GM23248 (cell line): ENCODE measurements around the gene BCORL1. TPM values are rescaled to one million over a fixed set of nuclear protein-coding genes. Genes with fewer than 3 reads are reported as not detected.

Source experiments
- DNase-seq: peaks from one replicate; pipeline ENCODE4 v3.0.0-alpha.2; 2015
- H2AFZ ChIP-seq: fragments of 200-600 bp; sonication (generic); 2 replicates; pipeline ENCODE4 v1.6.1; 2016; ENCODE audit warnings: antibody characterized with exemption
- H3F3A ChIP-seq: fragments of 200-600 bp; sonication (generic); 2 replicates; pipeline ENCODE4 v1.6.1; 2016; ENCODE audit warnings: mild to moderate bottlenecking, antibody characterized with exemption, mixed run types; ENCODE audit not compliant: insufficient read depth
- H3K27ac ChIP-seq: fragments of 200-600 bp; sonication (generic); 2 replicates; pipeline ENCODE4 v1.5.1; 2016; ENCODE audit warnings: mild to moderate bottlenecking
- H3K27me3 ChIP-seq: fragments of 200-600 bp; sonication (generic); replicated peaks from 2 replicates; pipeline ENCODE4 v1.6.1; 2016; ENCODE audit warnings: mild to moderate bottlenecking; ENCODE audit not compliant: insufficient read depth
- H3K36me3 ChIP-seq: fragments of 200-600 bp; sonication (generic); 2 replicates; pipeline ENCODE4 v1.6.1; 2016; ENCODE audit warnings: low read depth, mild to moderate bottlenecking
- H3K4me1 ChIP-seq: fragments of 200-600 bp; sonication (generic); 2 replicates; pipeline ENCODE4 v1.6.1; 2016; ENCODE audit warnings: mild to moderate bottlenecking; ENCODE audit not compliant: insufficient read depth
- H3K4me2 ChIP-seq: fragments of 200-600 bp; sonication (generic); one replicate; pipeline ENCODE4 v1.6.1; 2016; ENCODE audit warnings: mild to moderate bottlenecking; ENCODE audit not compliant: unreplicated experiment
- H3K4me3 ChIP-seq: fragments of 200-600 bp; sonication (generic); 2 replicates; pipeline ENCODE4 v1.5.1; 2016; ENCODE audit warnings: mild to moderate bottlenecking
- H3K79me2 ChIP-seq: fragments of 200-600 bp; sonication (generic); 2 replicates; pipeline ENCODE4 v1.6.1; 2016; ENCODE audit warnings: mild to moderate bottlenecking; ENCODE audit not compliant: insufficient read depth
- H3K9ac ChIP-seq: fragments of 200-600 bp; sonication (generic); 2 replicates; pipeline ENCODE4 v1.6.1; 2016; ENCODE audit warnings: mild to moderate bottlenecking
- H3K9me2 ChIP-seq: fragments of 200-600 bp; sonication (generic); 2 replicates; pipeline ENCODE4 v1.6.1; 2016; ENCODE audit warnings: mixed run types, mild to moderate bottlenecking, moderate library complexity; ENCODE audit not compliant: insufficient read depth
- H3K9me3 ChIP-seq: fragments of 200-600 bp; sonication (generic); one replicate; pipeline ENCODE4 v1.6.1; 2017; ENCODE audit warnings: low read depth
- H4K20me1 ChIP-seq: fragments of 200-600 bp; sonication (generic); 2 replicates; pipeline ENCODE4 v1.6.0; 2016; ENCODE audit not compliant: insufficient read depth
- EZH2 ChIP-seq: fragments of 200-600 bp; sonication (generic); IDR thresholded peaks from 2 replicates; pipeline ENCODE4 v1.6.1; 2018; ENCODE audit warnings: antibody characterized with exemption, mild to moderate bottlenecking; ENCODE audit not compliant: insufficient read depth, poor library complexity, severe bottlenecking
- EZH2phosphoT487 ChIP-seq: fragments of 200-600 bp; sonication (generic); IDR thresholded peaks from 2 replicates; pipeline ENCODE4 v1.6.1; 2018; ENCODE audit warnings: antibody characterized with exemption, moderate library complexity, mild to moderate bottlenecking, low read depth; ENCODE audit not compliant: insufficient read depth
- WGBS, 2 experiments: methylation state at CpG; one replicate each; pipeline ENCODE4 v1.1.6; 2015 to 2017; ENCODE audit warnings: low lambda C conversion rate in 2 of 2, low coverage in 1 of 2; ENCODE audit errors: missing lambda C conversion rate in 2 of 2; 5-methylcytosine and 5-hydroxymethylcytosine counted together
- in situ Hi-C: fragments of 300-500 bp; cut with MboI; formaldehyde crosslinking; loops from 2 replicates; pipeline ENCODE4 v1.15.0; 2020
- polyA plus RNA-seq: library from polyadenylated mRNA; unstranded; fragments of >200 nt; fragmentation: Nextera tagmentation; extraction: Ambion mirVana; gene quantifications from 2 replicates; pipeline ENCODE4 v1.2.1, GENCODE V29; 2016
- total RNA-seq: library from RNA; depleted of rRNA; stranded (reverse); fragments of >200 nt; shearing (Covaris generic); gene quantifications from 2 replicates; pipeline ENCODE4 v1.2.3, GENCODE V29; 2014

BCORL1 gene
- total and polyA plus RNA-seq, 2 experiments from 2014 or later = 1.7 to 4.4 TPM

- TF ChIP-seq EZH2phosphoT487 = no peak
- TF ChIP-seq EZH2 = no peak
- Histone ChIP-seq H3K36me3 (no peaks in the 10 kb centered on the region), H3K27me3 (no peaks in the 10 kb centered on the region), H3K79me2 (no peaks in the 10 kb centered on the region), H3K27ac (no peak overlapping the region), H3K4me3 (no peak overlapping the region), H3K9me3 (no peaks in the 10 kb centered on the region), H4K20me1 (no peaks in the 10 kb centered on the region), H3K9me2 (no peaks in the 10 kb centered on the region), H3K4me1 (no peaks in the 10 kb centered on the region), H3K4me2 (no peak overlapping the region), H3K9ac (no peak overlapping the region), H2AFZ (no peak overlapping the region), H3F3A (no peaks in the 10 kb centered on the region)
- in situ Hi-C loops = no loop called here
- DNase-seq = no peak
- WGBS, 2 experiments = 93 to 100% methylated on average over 4 to 5 of the region's 5 CpGs
Observed at GRCh38 chrX:130047416-130047815, 65.0 kb downstream of the BCORL1 start.

- no peaks in the 10 kb centered on the region for H3K36me3 ChIP-seq
- no peak for DNase-seq
- no peaks in the 10 kb centered on the region for H3K79me2 ChIP-seq
- no peak overlapping the region for H3K4me3 ChIP-seq
- no peaks in the 10 kb centered on the region for H3K9me3 ChIP-seq
- H2AFZ ChIP-seq = no peak overlapping the region
- H3K27ac ChIP-seq = no peak overlapping the region
- H3K4me1 ChIP-seq = no peaks in the 10 kb centered on the region
- H4K20me1 ChIP-seq = no peaks in the 10 kb centered on the region
- in situ Hi-C loops = no loop called here
- TF ChIP-seq EZH2 = no peak
- TF ChIP-seq EZH2phosphoT487 = no peak
- H3F3A ChIP-seq = no peaks in the 10 kb centered on the region
- no peaks in the 10 kb centered on the region for H3K9me2 ChIP-seq
- 94 to 96% methylated on average over 4 of the region's 4 CpGs for WGBS, 2 experiments
- no peaks in the 10 kb centered on the region for H3K27me3 ChIP-seq
- no peak overlapping the region for H3K4me2 ChIP-seq
- no peak overlapping the region for H3K9ac ChIP-seq
Observed at GRCh38 chrX:130048686-130049222, 66.3 kb downstream of the BCORL1 start.

- H3K4me2 ChIP-seq = no peak overlapping the region
- H3K4me3 ChIP-seq = no peak overlapping the region
- no peak for DNase-seq
- TF ChIP-seq EZH2 (no peak), EZH2phosphoT487 (no peak)
- H4K20me1 ChIP-seq = no peaks in the 10 kb centered on the region
- peaks cover 9% of the 10 kb centered on the region; the same call in 1 of the 2 replicates for H3F3A ChIP-seq
- no peaks in the 10 kb centered on the region for H3K9me2 ChIP-seq
- H3K9me3 ChIP-seq = no peaks in the 10 kb centered on the region
- H3K4me1 ChIP-seq = peaks cover 2% of the 10 kb centered on the region; the same call in 1 of the 2 replicates
- WGBS, 2 experiments = 39 to 40% methylated on average over 8 of the region's 8 CpGs
- H3K79me2 ChIP-seq = no peaks in the 10 kb centered on the region
- in situ Hi-C loops = loop anchor here (10.0 kb wide), 2 partner anchors 125 to 445 kb away; no protein-coding TSS in a partner anchor
- no peaks in the 10 kb centered on the region for H3K27me3 ChIP-seq
- H3K27ac ChIP-seq = no peak overlapping the region
- no peaks in the 10 kb centered on the region for H3K36me3 ChIP-seq
- H2AFZ ChIP-seq = no peak overlapping the region
- H3K9ac ChIP-seq = no peak overlapping the region
Observed at GRCh38 chrX:130049821-130050220, 67.4 kb downstream of the BCORL1 start.

- in situ Hi-C loops = loop anchor here (10.0 kb wide), 2 partner anchors 127 to 447 kb away; no protein-coding TSS in a partner anchor
- no peaks in the 10 kb centered on the region for H3K79me2 ChIP-seq
- no peak for DNase-seq
- 91 to 97% methylated on average over 9 to 12 of the region's 12 CpGs for WGBS, 2 experiments
- H3F3A ChIP-seq = peaks cover 9% of the 10 kb centered on the region; the same call in 1 of the 2 replicates
- H3K9me3 ChIP-seq = no peaks in the 10 kb centered on the region
- H3K9me2 ChIP-seq = no peaks in the 10 kb centered on the region
- no peak overlapping the region for H3K9ac ChIP-seq
- peaks cover 8% of the 10 kb centered on the region; the same call in 1 of the 2 replicates for H3K4me1 ChIP-seq
- TF ChIP-seq EZH2phosphoT487 (no peak), EZH2 (no peak)
- H4K20me1 ChIP-seq = no peaks in the 10 kb centered on the region
- no peaks in the 10 kb centered on the region for H3K36me3 ChIP-seq
- no peaks in the 10 kb centered on the region for H3K27me3 ChIP-seq
- no peak overlapping the region for H3K27ac ChIP-seq
- no peak overlapping the region for H3K4me2 ChIP-seq
- H2AFZ ChIP-seq = no peak overlapping the region
- no peak overlapping the region for H3K4me3 ChIP-seq
Observed at GRCh38 chrX:130051176-130051845, 68.9 kb downstream of the BCORL1 start.
